ENCODE measurements around the gene MPZL1.
"Not testable (repeated sequence)": the region's sequence is repeated elsewhere in the genome, so short reads cannot be mapped to it uniquely, and the experiment has no call there.

Gene MPZL1

DNA sequence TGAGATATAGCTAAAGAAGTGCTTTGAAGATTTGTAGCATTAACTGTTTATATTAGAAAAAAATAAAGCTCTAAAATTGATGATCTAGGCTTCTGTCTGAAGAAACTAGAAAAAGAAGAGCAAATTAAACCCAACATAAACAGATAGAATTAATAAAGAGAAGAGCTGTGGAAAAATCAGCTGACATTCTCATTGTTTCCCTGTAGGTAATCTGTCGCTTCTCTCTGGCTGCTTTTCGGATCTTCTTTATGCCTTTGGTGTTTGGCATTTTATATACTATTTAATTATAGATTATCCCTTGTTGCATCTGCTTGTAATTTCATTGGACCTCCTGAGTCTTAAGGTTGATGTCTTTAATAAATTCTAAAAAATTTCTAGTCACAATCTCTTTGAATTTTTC is 59.8 kb downstream of the MPZL1 start:
- no peak for DNase-seq (ENCODE audit: low read depth)

DNA sequence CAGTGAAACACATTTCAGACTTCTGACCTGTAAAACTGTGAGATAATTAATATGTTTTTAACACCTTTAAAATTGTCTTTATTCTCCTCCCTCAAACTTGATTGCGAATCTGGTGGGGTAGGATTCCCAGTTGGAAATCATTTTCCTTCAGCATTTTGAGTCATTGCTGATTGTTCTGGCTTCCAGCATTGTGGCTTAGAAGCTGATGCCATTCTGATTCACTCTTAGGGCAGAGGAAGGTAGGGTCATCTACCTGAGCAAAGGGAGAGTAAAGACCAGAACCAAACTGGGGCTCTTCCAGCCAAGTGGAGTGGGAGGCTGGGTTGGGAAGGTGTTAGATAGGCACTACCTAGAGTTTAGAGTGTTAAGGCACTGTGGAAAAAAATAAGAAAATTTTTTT is 61.2 kb downstream of the MPZL1 start:
- DNase-seq (ENCODE audit: low read depth), result peak; percentile 38

DNA sequence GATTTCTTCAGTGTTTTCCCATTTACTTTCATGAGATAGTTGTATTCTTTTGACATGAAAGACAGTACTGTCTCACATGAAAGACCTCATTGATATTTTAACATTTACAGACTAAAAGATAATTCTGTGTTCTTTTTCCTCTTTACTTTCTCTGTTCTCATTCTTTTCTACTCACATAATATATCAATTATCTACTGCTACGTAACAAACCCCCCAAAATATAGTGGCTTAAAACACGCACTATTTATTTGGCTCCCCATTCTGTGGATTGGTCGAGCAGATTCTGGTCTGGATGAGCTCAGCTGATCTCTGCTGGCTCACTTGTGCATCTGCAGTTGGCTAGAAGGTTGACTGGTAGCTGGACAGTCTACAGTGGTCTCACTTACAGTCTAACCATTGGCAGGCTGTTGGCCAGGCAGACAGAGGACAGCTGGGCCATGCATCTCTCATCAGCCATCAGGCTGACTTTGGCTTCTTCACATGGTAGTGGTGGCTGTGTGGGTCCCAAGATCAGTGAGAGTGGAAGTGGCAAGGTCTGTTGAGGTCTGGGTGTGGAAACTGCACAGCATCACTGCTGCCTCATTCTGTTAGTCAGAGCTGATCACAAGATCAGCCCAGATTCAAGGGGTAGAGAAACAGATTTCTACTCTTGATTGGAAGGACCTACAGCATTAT is 63.2 kb downstream of the MPZL1 start:
- DNase-seq (ENCODE audit: low read depth), result peak; percentile 29

DNA sequence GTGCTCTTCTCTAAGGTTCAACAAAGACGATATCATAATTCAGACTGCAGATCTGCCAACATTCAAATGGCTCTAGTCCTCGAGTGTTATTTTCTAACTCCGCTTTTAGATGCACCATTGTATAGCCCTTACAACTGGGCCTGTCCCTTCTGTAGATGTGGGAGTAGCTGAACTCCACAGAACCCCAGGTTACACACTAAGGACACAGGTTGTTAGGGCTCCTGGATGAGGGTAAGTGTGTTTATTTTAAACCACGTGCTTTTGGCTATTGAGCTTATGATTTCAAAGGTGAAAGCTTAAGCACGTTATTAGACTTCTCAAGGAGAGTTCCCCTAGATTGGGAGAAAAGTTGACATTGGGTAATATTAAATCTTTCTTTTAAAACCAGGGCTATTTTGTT is 64.7 kb downstream of the MPZL1 start:
- DNase-seq (ENCODE audit: low read depth), result no peak

DNA sequence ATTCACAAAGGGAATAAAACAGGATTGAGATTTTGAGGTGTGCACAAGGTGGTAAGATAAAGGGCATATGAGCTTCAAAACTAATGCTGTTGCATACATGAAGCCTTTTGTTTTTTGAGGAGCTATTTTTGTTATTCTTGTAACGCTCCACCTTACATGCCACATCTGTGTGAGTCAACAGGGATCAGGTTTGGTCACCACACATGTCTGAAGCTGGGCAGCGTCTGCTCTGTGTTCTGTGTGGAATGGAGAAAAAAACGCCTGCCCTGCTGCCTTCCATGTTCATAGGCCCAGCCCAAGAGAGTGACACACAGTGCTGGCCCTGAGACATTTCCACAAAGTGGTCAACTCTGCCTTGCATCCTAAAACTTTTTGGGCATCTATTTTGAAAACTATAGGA is 67.7 kb downstream of the MPZL1 start:
- no peak for DNase-seq (ENCODE audit: low read depth)

DNA sequence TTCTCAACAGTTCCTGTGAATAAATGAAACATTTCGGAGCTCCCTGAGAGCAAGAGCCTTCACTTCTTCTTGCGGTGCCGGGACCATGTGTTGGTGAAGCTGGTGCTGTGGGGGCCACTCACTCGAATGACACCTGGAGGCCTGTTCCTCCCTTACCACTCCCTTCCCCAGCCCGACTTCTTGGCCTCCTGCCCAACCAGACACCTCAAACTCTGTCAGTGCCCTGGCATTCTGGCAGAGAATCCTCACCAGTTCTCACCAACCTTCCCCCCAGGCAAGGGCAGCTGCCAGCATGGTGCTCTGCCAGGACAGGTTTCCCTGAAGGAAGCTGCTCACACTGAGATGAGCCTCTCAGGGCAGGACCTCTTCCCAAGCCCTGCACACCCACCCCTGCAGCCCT is 68.3 kb downstream of the MPZL1 start:
- DNase-seq (ENCODE audit: low read depth), result no peak

DNA sequence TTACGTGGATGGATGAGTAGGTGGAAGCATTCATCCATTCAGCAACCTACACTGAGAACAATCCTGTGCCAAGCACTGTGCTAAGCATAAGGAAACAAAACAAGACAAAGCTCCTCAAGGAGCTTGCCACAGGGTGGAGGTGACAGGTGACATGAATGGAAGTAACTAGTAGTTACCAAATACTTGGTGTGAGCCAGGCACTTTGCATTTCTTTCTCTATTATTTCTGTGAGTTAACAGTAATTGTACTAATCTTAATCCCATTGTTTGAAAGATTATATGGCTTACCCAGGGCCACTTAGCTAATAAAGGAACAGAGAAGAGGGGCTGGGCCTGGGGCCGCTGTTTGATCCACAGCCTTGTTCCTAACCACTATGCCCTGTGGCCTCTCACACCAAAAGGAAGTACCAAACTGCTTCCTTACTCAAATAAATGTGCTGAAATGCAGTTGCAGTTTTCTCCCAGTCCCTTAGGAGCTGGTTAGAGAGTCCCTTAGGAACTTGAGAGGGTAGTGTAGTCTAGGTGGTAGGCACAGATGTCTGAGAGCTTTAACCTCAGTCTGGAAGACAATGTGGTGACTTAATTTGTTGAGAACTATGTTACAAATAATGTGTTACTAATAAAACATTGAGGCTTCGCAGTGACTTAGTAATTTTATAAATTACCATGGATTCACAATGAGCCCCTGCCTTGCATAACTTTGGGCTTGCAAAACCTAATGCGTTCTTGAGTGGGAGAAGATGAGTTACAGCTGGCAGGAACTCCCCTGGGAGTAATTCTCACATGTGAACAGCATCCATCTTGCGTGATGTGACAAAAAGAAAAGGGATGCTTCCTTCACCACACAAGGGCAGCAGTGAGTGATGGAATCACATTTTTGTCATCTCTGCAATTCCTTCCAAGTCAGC is 69.8 kb downstream of the MPZL1 start:
- DNase-seq (ENCODE audit: low read depth), result no peak

DNA sequence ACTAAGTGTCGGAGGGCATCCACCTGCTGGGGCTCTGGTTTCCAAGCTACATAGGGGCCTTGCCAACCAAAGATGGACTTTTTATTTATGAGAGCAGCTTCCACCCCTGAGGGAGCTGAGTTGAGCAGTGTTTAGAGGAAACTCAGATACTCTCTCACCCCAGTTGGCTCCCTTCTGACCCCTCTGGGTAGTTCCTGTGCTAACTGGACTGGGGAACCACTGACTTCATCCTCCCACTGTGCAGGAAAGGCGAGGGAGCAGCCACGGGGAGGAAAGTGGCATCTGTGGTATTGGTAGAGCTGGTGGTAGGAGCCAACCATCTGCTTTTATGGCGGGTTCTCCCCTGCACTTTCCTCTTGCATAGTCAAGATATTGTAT is 70.4 kb downstream of the MPZL1 start:
- no peak for DNase-seq (ENCODE audit: low read depth)

DNA sequence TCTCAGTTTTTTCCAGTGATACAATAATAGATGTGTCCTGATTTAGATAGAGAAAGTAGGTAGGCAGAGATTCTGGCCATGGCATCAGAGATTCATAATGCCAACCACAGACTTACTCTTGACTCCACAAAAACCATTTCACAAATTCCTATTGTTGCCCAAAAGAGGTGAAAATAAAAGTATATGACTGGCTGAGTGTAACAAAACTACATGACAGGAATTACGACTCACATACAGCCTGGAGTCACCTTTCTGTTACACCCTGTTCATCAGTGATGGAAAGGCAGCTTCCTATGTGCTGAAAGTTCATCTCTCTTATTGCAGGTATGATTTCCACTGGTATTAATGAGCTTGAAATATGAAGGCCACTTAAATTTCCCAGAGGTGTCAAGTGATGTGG is 72.3 kb downstream of the MPZL1 start:
- DNase-seq (ENCODE audit: low read depth), result peak; percentile 24

DNA sequence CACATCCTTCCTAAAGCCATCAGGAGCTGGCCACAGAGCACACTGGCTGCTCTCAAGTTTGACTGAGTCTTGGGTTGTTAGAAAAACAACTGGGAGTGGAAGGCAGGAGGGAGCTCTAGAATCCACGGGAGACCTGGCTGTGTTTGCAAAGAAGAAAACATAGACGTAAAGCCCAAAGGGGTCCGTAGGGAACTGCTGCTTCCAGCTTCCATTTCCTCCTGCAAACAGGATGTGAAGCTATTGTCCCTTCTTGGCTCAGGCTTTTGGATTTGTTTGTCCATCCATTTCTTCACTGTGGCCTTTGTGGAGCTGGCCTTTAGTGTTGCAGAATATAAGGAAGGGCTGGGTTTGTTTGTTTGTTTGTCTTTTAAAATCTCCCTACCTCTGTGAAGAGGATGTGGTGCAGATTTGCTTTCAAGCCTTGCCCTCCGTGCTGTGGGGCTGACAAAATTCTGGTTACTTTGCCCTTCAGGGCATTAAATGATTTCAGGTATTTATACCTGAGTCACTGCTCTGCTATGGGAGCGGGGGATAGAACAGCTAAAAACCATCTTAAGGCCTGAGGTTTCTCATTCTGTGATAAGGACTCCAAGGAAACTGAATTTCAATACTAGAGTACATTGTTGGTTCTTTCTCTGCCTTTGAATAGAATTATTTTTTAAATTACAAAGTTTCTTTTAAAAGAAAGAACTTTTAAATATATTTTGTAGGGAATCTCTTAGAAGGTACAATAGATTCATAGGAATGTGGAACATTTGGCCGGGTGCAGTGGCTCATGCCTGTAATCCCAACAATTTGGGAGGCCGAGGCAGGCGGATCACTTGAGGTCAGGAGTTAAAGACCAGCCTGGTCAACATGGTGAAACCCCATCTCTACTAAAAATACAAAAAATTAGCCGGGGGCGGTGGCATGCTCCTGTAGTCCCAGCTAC is 74.3 kb downstream of the MPZL1 start:
- DNase-seq (ENCODE audit: low read depth), result peak; percentile 37

DNA sequence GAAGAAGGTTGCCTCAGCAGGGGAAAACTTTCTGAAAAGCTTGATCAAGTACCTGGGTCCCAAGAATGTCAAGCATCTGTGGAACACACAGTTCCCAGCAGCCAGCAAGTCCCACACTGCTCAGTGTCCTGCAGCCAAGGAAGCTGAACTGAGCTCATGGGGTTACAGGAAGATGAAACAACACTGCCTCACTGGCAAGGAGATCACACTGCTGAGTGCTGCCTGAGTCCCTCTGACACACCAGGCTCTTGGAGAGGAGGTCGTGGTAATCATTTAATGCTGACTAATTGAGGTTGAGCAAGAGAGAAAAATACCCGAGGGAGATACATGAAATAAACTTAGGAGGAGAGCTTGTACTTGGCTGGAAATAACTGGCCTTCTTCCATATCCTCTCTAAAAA is 75.2 kb downstream of the MPZL1 start:
- peak; percentile 97 for DNase-seq (ENCODE audit: low read depth)

DNA sequence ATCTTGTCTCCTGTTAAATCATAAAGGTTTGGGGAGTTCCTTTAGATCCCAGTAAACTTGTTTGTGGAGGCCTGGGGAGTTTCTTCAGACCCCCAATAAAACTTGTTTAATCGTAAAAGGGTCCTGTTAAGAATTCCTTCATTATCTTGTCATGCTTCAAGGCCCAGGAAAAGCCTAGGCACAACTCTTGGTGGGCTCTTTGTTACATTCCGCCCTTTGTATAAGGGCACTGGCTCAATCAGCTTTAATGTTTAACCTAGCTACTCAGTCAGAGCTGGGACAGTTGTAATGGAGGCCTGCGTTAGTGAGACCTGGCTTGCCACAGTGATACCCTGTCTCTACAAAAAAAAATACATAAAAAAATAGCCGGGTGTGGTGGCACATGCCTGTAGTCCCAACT is 77.2 kb downstream of the MPZL1 start:
- no peak for DNase-seq (ENCODE audit: low read depth)

DNA sequence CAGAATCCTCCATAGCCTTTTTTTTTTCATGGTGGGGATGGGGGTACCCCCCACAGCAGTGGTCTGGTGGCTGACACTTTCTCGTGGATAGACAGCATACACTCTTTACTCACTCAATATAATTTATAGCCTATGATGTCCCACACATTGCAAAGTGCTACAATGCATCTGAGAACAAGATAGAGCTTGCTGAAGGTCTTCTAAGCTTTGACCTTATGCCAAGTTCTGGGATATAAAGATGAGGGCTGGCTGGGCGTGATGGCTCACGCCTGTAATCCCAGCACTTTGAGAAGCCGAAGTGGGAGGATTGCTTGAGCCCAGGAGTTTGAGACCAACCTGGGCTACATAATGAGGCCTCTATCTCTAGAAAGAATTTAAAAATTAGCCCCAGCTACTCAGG is 78.0 kb downstream of the MPZL1 start:
- no peak for DNase-seq (ENCODE audit: low read depth)

DNA sequence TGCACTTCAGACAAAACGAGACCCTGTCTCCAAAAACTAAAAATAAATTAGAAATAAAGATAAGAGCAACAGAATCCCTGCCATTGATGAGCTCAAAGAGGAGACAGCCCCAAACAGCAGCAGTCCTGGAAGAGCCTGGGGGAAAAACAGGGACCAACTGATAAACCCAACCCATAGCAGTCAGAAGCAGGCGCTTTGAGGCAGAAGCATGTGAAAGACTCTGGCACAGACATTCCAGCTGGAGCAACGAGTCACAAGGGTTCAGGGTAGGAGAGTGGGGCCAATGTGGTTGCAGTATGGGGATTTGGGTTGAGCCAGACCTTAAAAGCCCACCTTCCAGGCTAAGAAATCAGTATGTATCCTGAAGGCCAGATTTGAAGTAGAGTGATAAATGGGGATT is 78.5 kb downstream of the MPZL1 start:
- DNase-seq (ENCODE audit: low read depth), result no peak

DNA sequence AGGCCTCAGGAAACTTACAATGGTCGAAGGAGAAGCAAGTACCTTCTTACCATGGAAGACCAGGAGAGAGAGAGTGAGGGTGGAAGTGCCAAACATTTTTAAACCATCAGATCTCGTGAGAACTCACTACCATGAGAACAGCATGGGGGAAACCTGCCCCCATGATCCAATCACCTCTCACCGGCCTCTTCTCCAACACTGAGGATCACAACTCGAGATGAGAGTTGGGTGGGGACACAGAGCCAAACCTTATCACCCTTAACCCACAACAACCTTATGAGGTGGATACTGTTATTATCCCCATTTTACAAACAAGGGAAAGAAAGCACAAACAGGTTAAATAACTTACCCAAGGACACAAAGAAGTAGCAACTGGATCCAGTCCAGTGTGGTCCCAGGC is 80.5 kb downstream of the MPZL1 start:
- DNase-seq (ENCODE audit: low read depth), result no peak

DNA sequence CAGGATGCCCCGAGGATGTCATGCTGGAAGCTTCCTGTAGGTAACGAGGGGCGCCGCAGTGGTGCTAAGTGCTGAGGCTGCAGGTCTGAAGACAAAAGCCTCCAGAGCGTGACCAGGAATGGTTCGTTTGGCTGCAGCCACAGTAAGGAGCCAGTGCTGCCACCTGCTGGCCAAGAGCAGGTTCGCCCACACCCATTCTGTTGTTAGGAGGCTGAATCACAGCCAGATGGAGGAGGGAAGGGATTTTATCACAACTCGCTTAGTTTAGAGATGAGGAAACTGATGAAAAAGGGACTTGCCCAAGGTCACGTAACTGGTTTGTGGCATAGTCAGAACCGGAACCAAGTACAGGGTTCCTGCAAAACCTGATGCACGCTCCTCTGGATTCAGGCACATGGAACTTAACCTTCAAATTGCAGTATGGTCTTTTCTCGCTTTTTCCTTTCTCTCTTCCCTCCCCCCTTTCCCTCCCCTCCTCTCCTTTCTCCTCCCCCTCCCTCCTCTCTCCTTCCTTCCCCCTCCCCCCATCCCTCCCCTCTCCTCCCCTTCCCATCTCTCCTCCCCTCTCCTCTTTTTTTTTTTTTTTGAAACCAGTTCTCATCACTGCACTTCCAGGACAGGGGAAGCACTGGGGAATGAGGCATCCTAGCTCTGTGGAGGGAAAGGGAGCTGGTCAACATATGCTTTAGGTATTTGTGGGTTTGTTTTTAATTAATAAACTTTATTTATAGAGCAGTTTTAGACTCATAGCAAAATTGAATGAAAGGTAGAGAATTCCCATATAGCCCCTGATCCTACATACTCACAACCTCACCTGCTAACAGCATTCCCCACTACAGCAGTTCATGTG is 81.8 kb downstream of the MPZL1 start:
- peak; percentile 97 for DNase-seq (ENCODE audit: low read depth)

DNA sequence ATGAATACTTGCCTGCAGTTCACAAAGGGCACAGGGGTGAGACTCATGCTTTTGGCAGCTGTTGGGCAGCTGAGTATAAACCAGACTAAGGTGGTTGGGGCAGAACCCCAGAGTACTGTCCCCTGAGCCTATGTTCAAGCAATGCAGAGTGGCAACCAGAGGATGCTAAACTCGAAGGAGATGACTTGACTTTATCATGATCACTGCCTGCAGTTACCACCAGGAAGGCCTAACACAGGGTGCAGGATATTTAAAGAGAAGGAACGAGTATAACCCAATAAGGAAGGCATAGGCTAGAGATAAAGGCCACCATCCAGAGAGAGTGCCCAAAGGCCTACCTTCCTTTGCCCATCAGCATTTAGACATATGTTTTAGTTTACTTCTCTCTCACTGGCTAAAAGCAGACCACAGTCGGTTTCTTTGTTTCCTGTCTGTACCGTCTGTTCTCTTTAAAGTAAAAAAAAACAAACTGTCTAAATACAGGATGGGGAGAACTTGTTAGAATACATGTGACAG is 83.3 kb downstream of the MPZL1 start:
- no peak for DNase-seq (ENCODE audit: low read depth)

DNA sequence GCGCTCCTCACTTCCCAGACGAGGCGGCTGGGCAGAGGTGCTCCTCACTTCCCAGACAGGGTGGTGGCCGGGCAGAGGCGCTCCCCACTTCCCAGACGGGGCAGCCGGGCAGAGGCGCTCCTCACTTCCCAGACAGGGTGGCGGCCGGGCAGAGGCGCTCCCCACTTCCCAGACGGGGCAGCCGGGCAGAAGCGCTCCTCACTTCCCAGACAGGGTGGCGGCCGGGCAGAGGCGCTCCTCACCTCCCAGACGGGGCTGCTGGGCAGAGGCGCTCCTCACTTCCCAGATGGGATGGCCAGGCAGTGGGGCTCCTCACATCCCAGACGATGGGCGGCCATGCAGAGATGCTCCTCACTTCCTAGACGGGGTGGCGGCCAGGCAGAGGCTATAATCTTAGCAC is 84.5 kb downstream of the MPZL1 start:
- not testable (repeated sequence) for DNase-seq (ENCODE audit: low read depth)

DNA sequence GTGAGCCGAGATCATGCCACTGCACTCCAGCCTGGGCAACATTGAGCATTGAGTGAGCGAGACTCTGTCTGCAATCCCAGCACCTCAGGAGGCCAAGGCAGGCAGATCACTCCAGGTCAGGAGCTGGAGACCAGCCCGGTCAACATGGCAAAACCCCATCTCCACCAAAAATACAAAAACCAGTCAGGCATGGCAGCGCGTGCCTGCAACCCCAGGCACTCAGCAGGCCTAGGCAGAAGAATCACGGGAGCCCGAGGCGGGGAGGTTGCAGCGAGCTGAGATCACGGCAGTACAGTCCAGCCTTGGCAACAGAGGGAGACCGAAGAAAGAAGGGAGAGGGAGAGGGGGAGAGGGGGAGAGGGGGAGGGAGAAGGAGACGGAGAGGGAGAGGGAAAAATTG is 84.9 kb downstream of the MPZL1 start:
- not testable (repeated sequence) for DNase-seq (ENCODE audit: low read depth)

DNA sequence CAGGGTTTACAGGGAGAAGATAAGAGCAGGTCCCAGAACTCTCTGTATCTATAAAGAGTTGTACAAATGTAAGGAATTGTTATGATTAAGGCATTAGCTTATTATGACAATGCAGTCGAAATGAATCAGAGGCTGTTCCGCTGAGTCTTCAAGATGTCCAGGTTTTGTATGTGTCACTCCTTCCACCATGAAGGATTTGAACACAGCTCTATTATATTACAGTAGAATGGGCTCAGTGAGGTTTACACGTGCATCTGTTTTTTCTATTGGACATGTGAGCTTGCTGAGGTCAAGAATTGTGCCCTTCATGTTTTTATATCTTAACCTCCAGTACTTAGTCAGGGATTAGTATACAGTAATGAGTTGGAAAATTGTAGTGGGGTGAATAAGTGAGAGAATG is 86.3 kb downstream of the MPZL1 start:
- DNase-seq (ENCODE audit: low read depth), result peak; percentile 85

DNA sequence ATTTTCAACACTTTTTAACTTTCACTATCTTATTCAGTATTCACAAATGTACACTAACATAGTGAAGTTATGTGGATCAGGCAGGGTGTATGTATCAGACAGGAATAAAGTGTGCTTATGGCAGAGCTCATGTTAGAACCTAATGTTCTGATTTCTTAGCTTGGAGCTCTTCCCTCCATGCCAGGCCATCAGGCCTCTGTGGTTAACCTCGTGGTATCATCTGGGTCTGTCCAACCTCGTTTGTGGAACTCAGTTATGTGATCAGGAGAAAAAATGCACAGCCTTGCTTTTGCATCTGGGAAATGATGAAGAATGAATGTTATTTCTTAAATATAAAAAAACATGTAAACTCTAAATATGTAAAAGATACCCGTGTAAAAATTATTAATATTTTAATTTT is 86.9 kb downstream of the MPZL1 start:
- no peak for DNase-seq (ENCODE audit: low read depth)
